Midbrain (tissue), 1 donor: Measurements from ENCODE around the gene RFPL4A.

ENCODE experiments used
- DNase-seq: peaks from one replicate; lab custom pipeline; 2025; lab: John Stamatoyannopoulos, UW

RFPL4A gene

DNA sequence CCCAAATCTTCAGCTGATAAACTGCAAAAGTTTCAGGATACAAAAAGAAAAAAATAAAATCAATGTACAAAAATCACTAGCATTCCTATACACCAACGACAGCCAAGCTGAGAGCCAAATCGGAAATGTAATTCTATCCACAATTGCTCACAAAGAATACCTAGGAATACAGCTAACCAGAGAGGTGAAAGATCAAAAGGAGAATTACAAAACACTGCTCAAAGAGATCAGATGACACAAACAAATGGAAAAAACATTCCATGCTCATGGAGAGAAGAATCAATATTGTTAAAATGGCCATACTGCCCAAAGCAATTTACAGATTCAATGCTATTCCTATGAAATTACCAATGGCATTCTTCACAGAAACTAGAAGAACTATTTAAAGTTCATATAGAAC, 43.4 kb downstream of the RFPL4A start:
- DNase-seq = no peak

DNA sequence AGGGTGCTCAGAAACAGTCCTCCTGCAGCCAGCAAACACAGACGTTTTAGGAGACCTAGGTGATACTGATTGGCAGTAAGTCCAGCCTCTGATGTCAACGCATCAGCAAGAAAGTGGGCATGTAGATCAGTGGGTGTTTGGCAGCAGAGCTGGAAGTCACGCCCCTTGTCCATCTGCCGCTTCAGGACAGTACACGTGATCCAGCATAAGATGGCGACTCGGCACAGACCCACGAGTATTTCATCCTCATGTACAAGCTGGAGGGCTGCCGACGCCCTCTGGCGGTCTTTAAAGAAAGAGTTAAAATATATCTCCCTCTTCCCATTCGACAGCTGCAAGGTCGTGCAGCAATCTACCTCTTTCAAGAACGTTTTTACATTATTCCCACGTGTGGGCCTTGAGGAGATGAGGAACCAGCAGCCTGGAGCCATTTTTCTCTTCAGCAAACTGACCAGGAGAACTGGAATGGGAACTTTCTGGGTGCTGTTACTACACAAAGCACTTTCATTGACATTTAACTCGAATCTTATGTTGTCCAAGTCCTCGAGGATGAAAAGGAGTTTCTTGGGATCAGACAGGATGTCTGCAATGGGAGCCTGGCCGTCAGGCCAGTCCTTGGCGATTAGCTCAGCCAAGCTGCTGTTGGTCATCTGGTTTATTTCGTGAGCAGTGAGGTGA, 50.6 kb downstream of the RFPL4A start:
- no peak for DNase-seq

DNA sequence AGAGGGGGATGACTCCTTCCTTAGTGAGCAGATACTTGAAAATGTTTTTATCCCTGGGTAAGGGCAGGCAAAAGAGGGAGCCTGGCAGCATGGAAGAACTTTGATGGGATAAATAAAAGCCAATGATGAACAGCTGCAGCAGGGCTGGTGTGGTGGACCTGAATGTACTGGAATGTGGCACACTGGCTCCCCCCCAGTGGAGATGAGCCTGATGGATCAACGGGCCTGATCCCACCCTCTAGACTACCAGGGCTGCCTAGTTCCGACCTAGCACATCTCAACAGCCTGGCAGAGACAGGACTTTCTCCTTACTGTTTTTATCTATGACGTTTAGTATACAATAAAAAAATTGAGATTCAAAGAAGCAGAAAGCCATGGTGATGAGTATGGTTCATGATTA, 52.4 kb downstream of the RFPL4A start:
- no peak for DNase-seq

DNA sequence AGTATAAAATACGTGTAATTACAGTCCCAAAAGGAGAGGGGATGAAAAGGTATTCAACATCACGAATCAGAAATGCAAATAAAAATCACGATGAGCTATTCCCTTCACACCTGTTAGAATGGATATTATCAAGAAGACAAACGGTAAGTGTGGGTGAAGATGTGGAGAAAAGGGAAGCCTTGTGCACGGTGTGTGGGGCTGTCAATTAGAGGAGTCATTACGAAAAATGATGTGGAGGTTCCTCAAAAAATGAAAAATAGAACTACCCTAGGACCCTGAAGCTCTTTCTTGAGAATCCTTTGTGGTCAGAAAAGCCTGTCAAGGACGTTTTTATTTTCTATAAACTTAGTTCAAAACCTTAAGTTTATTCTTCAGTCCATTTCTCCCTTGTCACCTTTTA, 53.6 kb downstream of the RFPL4A start:
- DNase-seq = no peak
